Dermis microvascular lymphatic vessel endothelial cell (primary cell): Measurements from ENCODE around the gene CCR5AS.
"Not testable (repeated sequence)": the region's sequence is repeated elsewhere in the genome, so short reads cannot be mapped to it uniquely, and the experiment has no call there.

Source experiments
- DNase-seq, 2 donors: peaks; one replicate each; pipeline versions ENCODE4 v3.0.0 to v3.0.0-alpha.2; 2010; ENCODE audit warnings: low read depth in 2 of 2

Gene CCR5AS

DNA sequence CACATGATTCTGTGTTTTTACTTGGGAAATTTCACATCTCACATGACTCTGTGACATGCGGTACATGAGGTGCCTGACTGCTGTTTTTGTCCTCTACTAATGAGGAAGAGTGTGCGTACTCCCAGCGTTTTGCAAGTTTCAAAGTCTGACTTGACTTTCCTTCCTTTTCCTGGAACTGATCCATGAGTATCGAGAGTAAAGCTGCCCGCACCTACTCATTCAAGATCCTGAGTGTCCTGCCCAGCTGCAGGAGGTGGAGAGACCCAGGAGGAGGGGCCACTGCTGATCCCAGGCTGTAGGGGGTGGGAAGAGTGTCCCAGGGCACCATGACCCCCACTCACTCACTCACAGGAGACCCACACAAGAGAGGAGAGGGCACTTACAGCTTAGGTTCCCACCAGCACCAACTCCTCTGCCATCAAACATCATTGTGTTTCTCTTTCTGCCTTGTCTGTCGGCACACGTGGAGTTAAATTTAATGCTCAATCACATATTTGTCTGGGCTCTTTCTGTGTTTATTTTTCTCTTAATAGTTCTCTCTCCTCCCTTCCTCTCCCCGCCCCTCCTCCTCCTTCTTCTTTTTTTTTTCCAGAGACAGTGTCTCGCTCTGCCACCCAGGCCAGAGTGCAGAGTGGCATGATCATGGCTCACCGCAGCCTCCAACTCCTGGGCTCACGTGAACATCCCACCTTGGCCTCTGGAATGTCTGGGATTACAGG, 1.4 kb downstream of the CCR5AS start:
- DNase-seq, result peak in 1 of 2 donors; percentile 56

DNA sequence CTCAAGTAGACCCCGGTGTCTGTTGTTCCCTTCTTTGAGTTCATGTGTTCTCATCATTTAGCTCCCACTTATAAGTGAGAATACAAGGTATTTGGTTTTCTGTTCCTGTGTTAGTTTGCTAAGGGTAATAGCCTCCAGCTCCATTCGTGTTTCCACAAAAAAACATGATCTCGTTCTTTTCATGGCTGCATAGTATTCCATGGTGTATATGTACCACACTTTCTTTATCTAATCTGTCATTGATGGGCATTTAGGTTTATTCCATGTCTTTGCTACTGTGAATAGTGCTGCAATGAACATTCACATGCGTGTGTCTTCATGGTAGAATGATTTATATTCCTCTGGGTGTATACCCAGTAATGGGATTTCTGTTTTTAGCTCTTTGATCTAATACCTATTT, 4.0 kb downstream of the CCR5AS start:
- not testable (repeated sequence) for DNase-seq

DNA sequence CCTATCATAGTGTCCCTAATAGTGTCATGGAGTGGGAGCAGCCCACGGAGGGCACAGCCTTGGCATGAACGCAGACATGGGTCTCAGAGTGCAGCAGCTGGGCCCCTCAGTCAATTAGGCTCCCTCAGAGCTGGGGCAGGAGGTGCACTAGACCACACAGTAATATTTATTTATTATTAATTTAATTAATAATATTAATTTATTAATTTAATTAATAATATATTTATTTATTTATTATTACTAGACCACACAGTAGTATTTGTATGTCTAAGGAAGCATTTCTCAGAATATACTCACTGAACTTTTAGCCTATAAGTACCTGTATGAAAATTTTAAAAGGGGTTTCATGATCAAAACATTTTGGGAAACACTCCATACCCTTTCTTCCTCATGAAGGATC, 5.3 kb downstream of the CCR5AS start:
- DNase-seq, result no peak

DNA sequence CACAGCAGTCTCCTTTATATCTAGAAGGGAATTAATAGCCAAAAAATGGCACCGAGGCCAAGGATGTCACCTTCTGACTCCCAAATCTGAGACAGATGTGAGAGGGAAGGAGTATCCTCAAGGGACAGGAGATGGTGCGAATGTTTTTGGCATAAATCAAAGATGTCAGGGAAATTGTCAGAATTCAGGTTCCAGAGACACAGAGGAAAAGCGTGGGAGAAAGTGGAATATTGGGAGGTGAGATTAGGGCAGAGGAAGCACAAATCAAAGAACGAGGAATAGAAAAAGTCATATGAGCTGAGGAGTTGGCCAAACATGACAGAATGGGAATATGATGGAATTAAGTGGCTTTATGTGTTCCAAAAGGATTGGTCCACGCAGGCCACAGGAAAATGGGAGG, 6.0 kb downstream of the CCR5AS start:
- no peak for DNase-seq

DNA sequence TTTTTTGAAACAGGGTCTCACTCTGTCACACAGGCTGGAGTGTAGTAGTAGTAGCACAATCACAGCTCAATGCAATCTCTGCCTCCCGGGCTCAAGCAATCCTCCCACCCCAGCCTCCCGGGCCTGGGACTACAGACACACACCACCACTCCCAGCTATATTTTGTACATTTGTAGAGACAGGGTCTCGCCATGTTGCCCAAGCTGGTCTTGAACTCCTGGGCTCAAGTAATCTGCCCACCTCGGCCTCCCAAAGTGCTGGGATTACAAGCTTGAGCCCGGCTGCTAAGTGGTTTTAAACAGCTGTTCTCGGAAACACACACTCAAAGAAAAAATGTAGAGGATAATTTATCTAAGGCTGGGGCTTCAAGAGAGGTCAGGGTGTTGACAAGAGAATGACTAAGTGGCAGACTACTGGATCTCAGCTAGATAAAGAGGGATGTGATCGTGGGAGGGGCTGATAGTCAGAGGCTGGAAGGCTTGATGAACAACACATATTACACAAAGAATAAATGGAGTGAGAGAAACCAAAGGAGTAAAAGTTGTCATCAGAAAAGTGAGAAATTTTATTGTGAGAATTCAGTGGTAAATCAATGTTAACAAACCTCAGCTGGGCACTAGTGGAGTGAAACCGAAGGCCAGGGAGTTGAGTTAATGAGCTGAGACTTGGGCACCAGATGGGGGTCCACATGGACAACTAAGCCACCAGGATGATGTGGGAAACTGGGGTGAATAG, 6.7 kb downstream of the CCR5AS start:
- DNase-seq, result peak in 1 of 2 donors; percentile 58

DNA sequence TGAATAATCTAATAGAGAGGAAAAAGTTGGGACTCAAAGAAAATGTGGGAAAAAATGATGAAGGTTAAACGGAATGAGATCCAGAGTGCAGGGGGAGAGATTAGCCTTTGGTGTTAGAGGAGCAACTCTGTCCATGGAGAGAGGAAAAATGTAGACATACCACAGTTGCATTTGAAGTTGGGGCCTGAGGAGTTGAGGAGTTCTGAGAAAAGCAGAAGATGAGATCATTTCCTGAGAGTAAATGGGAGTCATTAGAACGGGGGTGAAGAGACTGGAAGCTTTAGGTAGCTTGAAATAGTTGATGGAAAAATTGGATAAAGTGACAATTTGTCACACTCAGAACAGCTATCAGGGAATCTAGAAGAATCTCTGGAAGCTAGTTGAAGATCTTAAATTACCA, 7.3 kb downstream of the CCR5AS start:
- DNase-seq, result no peak

DNA sequence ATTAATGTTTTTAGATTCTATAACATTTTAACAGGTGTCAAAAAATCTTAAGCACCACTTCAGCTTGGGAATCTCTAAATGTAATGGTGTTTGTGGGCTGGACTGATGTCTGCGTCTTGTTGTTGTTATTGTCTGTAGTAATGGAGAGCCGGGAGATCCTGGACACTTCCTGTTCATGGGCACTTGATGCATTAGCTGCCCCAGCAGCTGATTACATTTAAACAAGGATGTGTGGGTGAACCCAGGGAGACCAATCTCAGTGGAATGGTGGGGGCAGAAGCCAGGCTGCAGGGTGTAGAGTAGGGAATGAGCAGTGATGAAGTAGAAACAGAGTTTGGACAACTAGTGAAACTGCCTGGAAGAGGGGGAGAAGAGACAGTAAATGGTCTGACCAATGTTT, 7.8 kb downstream of the CCR5AS start:
- no peak for DNase-seq

DNA sequence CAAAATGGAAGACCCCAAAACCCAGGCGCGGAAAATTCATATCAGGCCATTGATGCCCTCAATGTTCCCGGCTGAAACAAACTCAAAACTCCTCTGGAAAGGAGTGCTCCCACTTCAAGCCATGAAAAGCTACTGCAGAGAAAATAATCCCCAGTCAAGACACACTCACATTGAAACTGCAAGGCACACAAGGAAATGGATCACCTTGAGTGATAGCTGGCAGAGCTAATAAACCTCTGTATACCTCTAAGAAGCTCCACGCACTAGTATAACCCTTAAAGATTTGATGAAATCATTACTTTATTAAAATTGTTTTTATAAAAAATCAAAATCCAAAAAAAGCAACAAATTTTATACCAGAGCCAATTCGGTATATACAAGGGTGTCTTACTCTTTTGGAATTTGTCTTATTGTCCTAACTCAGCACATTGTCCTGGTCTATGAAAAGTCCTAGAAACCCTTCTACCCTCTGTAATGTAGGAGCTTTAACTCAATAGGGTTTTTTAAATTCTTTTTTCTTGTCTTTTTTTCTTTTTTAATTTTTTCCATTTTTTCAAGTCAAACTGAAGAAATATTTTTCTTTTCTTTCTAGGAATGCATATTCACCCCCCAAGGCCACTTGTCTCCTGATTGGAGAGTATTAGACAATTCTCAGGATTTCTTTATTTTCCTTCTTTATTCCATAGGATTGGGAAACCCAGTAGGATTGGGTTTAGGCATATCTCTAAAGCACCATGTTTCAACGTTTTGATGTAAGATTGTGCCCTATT, 8.5 kb downstream of the CCR5AS start:
- no peak for DNase-seq

DNA sequence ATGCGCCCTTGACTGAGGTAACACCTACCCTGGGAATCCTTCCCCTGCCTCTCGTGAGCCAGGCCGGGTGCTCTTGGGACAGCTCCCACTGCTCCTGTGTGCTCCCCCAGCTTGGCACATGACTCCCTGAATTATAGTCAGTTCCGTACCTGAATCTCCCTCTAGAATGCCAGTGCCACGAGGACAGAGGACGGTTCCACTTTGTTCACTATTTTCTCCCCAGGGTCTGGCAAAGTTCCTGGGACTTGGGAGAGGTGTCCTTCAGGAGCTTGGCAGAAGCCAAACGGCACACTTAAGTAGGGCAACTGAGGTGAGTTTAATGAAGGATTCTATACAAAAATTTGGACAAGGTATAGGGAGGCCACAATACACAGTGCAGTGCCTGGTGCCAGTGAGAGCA, 9.8 kb downstream of the CCR5AS start:
- no peak for DNase-seq

DNA sequence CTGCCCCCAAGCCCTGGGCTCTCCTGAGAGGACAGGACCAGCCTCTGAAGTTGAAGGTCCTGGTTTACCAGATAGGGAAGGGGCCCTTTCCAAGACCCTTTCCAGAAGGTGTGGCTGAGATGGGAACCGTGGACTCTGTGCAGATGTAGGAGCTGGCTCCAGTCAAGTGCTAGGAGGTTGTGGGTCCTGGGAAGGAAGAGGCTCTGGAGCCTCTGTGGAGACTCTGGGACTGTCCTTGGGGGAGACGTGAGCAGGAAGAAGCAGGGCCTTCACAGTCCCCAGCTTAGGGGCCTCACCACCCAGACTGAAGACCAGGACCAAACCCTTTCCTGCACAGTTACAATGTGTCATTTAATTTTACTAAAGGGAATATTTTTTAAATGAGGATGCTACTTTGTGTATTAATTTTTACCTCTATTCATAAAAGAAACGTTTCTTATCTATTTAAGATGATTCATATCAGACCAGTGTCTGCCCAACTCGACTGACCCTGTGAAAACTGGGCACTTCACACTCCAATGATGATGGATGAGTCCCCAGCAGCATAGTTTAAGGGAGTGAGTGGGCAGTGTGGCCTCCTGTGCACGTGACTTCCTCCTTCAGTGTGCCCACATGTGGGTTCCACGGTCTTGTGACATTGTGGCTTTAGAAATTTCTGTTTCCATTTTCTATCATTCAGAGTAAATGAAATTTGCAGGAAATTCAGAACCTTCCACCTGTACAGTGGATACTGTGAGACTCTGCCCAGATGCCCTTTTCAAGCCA, 10.9 kb downstream of the CCR5AS start:
- no peak for DNase-seq

DNA sequence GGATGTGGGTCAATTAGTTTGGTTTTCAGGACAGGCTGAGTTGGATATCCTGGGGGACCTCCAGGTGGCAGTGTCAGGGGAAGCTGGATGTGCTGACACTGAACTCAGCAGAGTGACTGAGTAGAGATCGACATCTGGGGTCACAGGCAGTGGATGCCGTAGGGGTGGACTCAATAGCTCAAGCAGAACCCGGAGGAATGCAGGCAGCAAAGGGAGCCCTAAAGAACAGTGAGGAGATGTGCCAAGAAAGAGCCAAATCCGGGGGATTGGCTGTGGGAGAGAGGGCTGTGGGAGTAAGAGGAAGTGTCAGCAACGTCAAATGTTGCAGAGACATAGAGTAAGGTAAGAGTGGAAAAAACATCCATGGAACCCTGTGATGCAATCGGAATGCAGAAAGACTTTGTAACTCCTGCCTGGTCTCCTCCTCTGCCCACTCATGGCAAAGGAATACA, 11.6 kb downstream of the CCR5AS start:
- DNase-seq, result no peak

DNA sequence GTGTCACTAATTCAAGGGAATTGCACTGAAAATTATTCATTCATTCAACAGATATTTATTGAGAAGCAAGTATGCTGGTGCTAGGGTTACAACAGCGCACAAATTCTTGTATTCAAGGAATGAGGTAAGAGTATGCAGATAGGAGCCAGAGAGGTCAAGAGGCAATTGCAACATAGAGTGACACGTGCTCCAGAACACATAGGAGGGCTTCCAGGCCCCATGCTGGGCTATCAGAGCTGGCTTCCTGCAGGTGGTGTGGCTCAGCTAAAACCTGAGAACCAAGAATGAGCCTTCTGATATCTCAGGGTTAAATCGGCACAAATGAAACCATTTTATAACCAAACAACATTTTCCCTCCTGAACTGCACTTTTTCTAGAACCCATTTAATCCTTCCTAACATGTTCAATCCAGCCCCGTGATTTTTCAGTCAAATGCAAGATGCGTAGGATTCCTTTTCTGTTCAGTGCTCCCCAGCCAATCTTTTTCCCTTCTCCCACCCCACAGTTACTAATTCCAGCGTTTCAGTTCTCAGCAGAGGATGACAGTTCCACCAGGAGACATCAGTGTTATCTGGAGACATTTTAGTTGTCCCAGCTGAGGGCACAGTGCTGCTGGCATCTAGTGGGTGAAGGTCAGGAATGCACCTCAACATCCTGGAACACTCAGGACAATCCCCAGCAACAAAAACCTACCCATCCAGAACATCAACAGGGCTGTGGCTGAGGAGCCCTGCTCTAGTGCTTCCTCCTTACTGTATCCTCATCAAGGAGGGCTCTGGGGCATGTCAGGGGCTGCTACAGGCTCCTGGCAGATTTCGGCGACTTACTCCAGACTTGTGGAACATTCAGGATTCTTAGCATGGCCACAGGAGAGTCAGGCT, 13.1 kb downstream of the CCR5AS start:
- no peak for DNase-seq

DNA sequence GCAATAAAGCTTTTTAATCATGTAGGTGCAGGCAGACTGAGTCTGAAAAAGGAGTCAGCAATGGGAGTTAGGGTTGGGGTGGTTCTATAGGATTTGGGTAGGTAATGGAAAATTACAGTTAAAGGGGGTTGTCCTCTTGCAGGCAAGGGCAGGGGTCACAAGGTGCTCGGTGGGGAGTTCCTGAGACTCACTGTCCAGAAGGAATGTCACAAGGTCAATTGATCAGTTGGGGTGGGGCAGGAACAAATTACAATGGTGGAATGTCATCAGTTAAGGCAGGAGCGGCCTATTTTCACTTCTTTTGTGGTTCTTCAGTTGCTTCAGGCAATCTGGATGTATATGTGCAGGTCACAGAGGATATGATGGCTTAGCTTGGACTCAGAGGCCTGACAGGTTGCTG, 13.9 kb downstream of the CCR5AS start:
- no peak for DNase-seq

DNA sequence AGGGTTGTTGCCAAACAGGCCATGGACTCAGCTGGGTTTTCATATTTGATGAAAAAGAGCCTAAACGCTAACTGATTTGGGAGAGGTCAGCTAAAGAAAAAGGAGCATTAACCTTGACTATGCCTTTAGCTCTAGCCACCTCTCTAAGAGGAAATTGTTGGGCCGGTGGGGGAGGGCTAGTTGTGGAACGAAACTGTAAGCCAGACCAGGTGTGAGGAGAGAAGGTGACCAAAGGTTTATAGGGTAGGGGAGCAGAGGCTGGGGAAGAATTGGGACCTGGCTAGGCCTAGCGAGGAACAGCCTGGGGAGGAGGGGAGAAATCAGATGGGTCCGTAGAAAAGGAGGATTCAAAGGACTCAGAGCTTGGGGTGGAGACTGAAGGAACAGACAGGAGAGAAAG, 15.3 kb downstream of the CCR5AS start:
- DNase-seq, result not testable (repeated sequence)

DNA sequence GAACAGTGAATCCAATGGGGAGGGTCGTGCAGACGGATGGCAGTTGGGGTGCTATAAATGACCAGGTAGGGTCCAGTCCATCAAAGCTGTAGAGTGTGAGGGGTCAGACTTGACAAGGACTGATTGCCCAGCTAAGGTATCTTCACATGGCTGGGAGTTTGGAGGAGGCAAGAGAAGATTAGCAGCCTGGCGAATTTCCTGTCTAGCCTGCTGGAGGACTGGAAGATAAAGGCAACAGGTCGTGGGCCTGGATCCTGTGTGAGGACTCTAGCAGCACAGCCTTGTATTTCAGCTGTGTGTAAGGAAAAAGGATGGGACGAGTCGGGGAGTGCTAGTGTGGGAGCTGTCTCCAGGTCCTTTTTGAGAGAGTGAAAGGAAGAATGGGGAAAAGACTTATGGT, 17.6 kb downstream of the CCR5AS start:
- no peak for DNase-seq

DNA sequence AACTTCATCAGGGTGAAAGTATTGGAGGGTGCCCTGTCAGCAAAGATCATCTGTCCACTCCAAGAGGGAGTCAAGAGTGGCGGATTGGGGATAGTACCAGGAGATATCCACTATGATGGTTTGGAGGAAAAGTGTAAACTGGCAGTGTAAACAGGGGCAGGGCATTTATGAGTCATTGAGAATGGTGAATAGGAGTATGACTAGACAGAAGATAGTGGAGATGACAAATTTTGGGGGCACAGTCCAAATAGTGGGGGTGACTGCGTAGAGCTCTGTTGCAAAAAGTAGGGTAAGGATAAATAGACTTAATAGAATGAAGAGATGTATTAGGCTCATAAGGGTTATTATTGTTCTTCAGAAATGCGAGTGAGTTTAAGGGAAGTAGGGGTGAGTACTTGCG, 18.0 kb downstream of the CCR5AS start:
- DNase-seq, result not testable (repeated sequence)

DNA sequence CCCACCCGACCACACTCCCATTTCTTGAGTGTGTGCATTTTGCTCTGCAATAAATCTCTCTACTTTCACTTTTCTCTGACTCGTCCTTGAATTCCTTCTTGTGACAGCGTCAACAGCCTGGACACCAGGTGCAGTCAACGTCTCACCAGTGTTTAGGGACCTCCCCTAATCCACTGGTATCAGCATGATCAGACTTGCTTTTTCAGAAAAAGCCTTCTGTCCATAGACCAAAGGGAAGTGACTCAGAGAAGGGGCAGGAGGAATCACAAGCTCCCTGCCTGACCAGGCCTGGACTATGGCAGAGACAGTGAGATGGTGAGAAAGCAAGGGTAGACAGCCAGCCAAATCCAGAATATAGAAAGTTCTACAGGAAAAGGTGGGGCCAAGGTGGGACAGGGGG, 20.7 kb downstream of the CCR5AS start:
- DNase-seq, result peak in 1 of 2 donors; percentile 82

DNA sequence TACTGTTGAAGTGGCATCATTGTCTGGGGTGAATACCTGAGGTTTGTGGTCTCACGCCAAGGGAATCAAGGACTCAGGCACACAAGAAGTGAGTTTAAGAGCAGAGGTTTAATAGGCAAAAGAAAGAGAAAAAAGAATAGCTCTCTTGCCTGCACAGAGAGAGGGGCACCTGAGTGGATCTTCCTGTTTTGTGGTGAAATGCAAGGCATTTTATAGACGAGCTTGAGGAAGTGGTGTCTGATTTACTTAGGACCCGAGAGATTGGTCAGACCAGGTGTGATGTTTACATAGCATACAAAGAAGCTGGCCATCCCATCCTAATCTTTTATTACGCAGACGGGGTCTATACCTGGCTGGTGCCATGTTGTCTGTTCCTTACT, 22.9 kb downstream of the CCR5AS start:
- DNase-seq, result no peak

DNA sequence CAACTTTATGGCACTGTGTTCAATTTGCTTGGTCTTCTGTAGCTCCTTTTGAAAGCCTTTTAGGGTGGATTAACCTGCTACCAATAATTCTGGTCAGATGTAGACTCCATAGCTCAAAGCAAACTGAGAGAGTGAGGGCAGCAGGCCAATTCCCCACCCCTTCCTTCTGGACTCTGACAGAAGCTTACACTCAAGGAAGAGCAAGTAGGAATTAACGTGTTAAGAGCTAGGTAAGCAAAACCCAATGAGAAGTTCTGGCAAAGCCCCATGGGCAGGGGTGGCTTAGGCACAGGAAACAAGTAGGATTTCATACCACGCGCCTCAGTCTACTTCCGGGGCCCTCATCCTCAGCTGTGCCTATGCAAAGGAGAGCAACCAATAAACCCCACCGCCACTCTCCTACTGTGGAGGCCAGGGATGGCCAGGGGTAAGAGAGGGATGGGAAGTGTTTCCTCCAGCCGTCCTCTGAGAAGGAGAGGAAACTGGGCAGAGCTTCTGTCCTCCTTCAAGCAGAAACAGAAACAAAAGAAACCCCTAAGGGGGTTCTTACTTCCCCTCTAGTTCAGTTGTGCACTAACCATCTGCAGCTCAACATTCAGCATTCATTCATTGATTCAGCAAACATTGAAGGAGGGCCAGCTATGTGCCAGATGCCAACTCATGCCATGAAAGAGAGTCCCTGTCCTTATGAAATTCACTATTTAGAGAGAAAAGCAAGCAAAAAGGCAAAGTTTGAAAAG, 23.5 kb downstream of the CCR5AS start:
- DNase-seq, result no peak

DNA sequence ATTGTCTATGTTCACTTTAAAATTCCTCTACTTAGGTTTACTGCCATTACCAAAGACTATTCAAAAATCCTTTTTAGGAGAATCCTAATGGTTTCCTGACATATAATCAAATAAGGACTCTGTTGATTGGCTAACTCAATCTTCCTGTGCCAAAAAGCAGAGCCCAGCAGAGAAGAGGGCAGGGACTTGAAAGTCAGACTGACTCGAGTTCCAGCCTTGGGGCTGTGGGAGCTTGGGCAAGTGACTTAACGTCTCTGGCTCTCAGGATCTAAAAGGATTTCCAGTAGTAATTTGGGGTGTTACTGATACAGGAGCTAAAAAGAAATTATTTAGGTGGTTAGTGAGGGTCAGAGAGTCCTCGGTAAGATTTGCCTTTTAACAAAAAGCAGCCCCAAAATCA, 25.2 kb downstream of the CCR5AS start:
- DNase-seq, result no peak
